Caco-2 (cell line): ENCODE data around the gene AGPAT3. TPM values are rescaled to one million over a fixed set of nuclear protein-coding genes. Genes with fewer than 3 reads are reported as not detected.

Source experiments
- BruUV-seq: library from RNA; stranded (reverse); fragments of 400-500 nt; replicated peaks from 2 replicates; lab custom pipeline; 2021; lab: Mats Ljungman, UMichigan
- CTCF ChIA-PET: fragments of 300-600 bp; sonication (Branson Sonifier 250); formaldehyde crosslinking; loops from one replicate; lab custom pipeline; 2022; ENCODE audit warnings: antibody characterized with exemption; lab: Charles Lee
- POLR2A ChIA-PET: fragments of 300-600 bp; sonication (Branson Sonifier 250); formaldehyde crosslinking; loops from one replicate; lab custom pipeline; 2022; ENCODE audit warnings: antibody characterized with exemption; lab: Charles Lee
- DNase-seq, 2 experiments: peaks; one replicate each; pipeline versions ENCODE4 v3.0.0 to v3.0.0-alpha.2; 2020 to 2022
- H3K27me3 ChIP-seq: replicated peaks from 2 replicates; pipeline ENCODE4 v1.6.0; 2011; ENCODE audit warnings: low read length; ENCODE audit not compliant: control insufficient read depth, insufficient read depth
- H3K36me3 ChIP-seq: 2 replicates; pipeline ENCODE4 v1.5.1; 2011; ENCODE audit warnings: low read length; ENCODE audit not compliant: control insufficient read depth, insufficient read depth
- H3K4me1 ChIP-seq: fragments of 250-450 bp; sonication (Bioruptor Pico); 2 replicates; pipeline ENCODE4 v1.5.1; 2020; ENCODE audit warnings: mild to moderate bottlenecking
- H3K4me3 ChIP-seq: 2 replicates; pipeline ENCODE4 v1.5.1; 2011; ENCODE audit warnings: low read depth, mild to moderate bottlenecking, control low read depth, low read length
- H3K9me3 ChIP-seq: fragments of 250-450 bp; sonication (Bioruptor Pico); 2 replicates; pipeline ENCODE4 v1.5.1; 2020; ENCODE audit warnings: mild to moderate bottlenecking, moderate library complexity
- H3K27ac Mint-ChIP-seq: one replicate; pipeline ENCODE4 v1.8.0; 2022; ENCODE audit warnings: mixed read lengths; ENCODE audit not compliant: unreplicated experiment
- H3K27me3 Mint-ChIP-seq: one replicate; pipeline ENCODE4 v1.8.0; 2022; ENCODE audit warnings: mixed read lengths; ENCODE audit not compliant: insufficient read depth, unreplicated experiment
- H3K36me3 Mint-ChIP-seq: one replicate; pipeline ENCODE4 v1.8.0; 2022; ENCODE audit warnings: mild to moderate bottlenecking, mixed read lengths; ENCODE audit not compliant: insufficient read depth, unreplicated experiment
- H3K4me1 Mint-ChIP-seq: one replicate; pipeline ENCODE4 v1.8.0; 2022; ENCODE audit warnings: low read depth, mixed read lengths; ENCODE audit not compliant: unreplicated experiment
- H3K4me3 Mint-ChIP-seq: one replicate; pipeline ENCODE4 v1.8.0; 2022; ENCODE audit warnings: mild to moderate bottlenecking, moderate library complexity, mixed read lengths; ENCODE audit not compliant: unreplicated experiment
- H3K9me3 Mint-ChIP-seq: one replicate; pipeline ENCODE4 v1.8.0; 2022; ENCODE audit warnings: mixed read lengths; ENCODE audit not compliant: unreplicated experiment
- CTCF ChIP-seq, 2 experiments: fragments of 200-600 bp in 1 of 2; IDR thresholded peaks; 1 replicate in 1 of 2; 2 replicates in 1 of 2; pipeline versions ENCODE4 v1.5.1 to v1.8.0; 2011 to 2022; ENCODE audit warnings: antibody characterized with exemption in 1 of 2, control low read depth in 1 of 2, inconsistent platforms in 1 of 2, low read depth in 1 of 2, low read length in 1 of 2, mild to moderate bottlenecking in 1 of 2, moderate library complexity in 1 of 2; ENCODE audit not compliant: insufficient read depth in 1 of 2, severe bottlenecking in 1 of 2, unreplicated experiment in 1 of 2
- intact Hi-C: fragments of 100-400 bp; cut with micrococcal nuclease; formaldehyde crosslinking; loops from one replicate; pipeline ENCODE4 v1.10.0; 2022; ENCODE audit not compliant: unreplicated experiment
- total RNA-seq: library from RNA; stranded (reverse); gene quantifications from 2 replicates; pipeline ENCODE4 v1.2.3, GENCODE V29; 2022

The AGPAT3 gene
- total RNA-seq, 1 experiment from 2014 or later: 61.8 TPM

- H3K27me3 ChIP-seq: no peaks in the 10 kb centered on the region
- Mint-ChIP-seq H3K27me3 (no peaks in the 10 kb centered on the region), H3K27ac (no peak overlapping the region), H3K36me3 (no peaks in the 10 kb centered on the region), H3K4me1 (no peaks in the 10 kb centered on the region), H3K4me3 (no peak overlapping the region), H3K9me3 (no peaks in the 10 kb centered on the region)
- DNase-seq: no peak
- BruUV-seq: no TSS peak
- CTCF ChIA-PET: no interaction called here
- no peaks in the 10 kb centered on the region for H3K36me3 ChIP-seq
- no peaks in the 10 kb centered on the region for H3K4me1 ChIP-seq
- no peak for TF ChIP-seq CTCF (IDR thresholded peaks at IDR 0.05; ENCODE audit: insufficient read depth in 1 of 2, low read depth in 1 of 2, low read length in 1 of 2, severe bottlenecking in 1 of 2, unreplicated experiment in 1 of 2)
- H3K4me3 ChIP-seq: no peak overlapping the region
- intact Hi-C loops: no loop called here
- H3K9me3 ChIP-seq: no peaks in the 10 kb centered on the region
- POLR2A ChIA-PET: no interaction called here
Observed at GRCh38 chr21:43827015-43827611, 37.9 kb upstream of the AGPAT3 start.

- ChIA-PET CTCF (no interaction called here), POLR2A (interaction anchor here (0.7 kb wide), 1 partner anchor 76 kb away, joined by 4 read pairs; no protein-coding TSS in a partner anchor)
- H3K27me3 ChIP-seq: no peaks in the 10 kb centered on the region
- no TSS peak for BruUV-seq
- no peak for TF ChIP-seq CTCF (IDR thresholded peaks at IDR 0.05; ENCODE audit: insufficient read depth in 1 of 2, low read depth in 1 of 2, low read length in 1 of 2, severe bottlenecking in 1 of 2, unreplicated experiment in 1 of 2)
- Mint-ChIP-seq H3K9me3 (no peaks in the 10 kb centered on the region), H3K4me1 (no peaks in the 10 kb centered on the region), H3K27ac (no peak overlapping the region), H3K36me3 (no peaks in the 10 kb centered on the region), H3K27me3 (no peaks in the 10 kb centered on the region), H3K4me3 (no peak overlapping the region)
- no peak for DNase-seq
- no peaks in the 10 kb centered on the region for H3K4me1 ChIP-seq
- H3K4me3 ChIP-seq: no peak overlapping the region
- H3K9me3 ChIP-seq: no peaks in the 10 kb centered on the region; the same call in 1 of the 2 replicates
- intact Hi-C loops: no loop called here
- H3K36me3 ChIP-seq: no peaks in the 10 kb centered on the region
Observed at GRCh38 chr21:43829161-43829560, 35.9 kb upstream of the AGPAT3 start.

- H3K4me3 ChIP-seq: no peak overlapping the region
- intact Hi-C loops: no loop called here
- no peaks in the 10 kb centered on the region for H3K36me3 ChIP-seq
Observed at GRCh38 chr21:43829575-43830119, 35.4 kb upstream of the AGPAT3 start.

More at GRCh38 chr21:43829575-43830119, 35.4 kb upstream of the AGPAT3 start:
- Mint-ChIP-seq H3K4me1 (no peaks in the 10 kb centered on the region), H3K36me3 (no peaks in the 10 kb centered on the region), H3K27ac (no peak overlapping the region), H3K9me3 (no peaks in the 10 kb centered on the region), H3K27me3 (no peaks in the 10 kb centered on the region), H3K4me3 (no peak overlapping the region)
- Histone ChIP-seq H3K4me1 (no peaks in the 10 kb centered on the region), H3K9me3 (no peaks in the 10 kb centered on the region; the same call in 1 of the 2 replicates), H3K27me3 (no peaks in the 10 kb centered on the region)
- no TSS peak for BruUV-seq
- no peak for TF ChIP-seq CTCF (IDR thresholded peaks at IDR 0.05; ENCODE audit: insufficient read depth in 1 of 2, low read depth in 1 of 2, low read length in 1 of 2, severe bottlenecking in 1 of 2, unreplicated experiment in 1 of 2)
- POLR2A ChIA-PET: no interaction called here
- CTCF ChIA-PET: no interaction called here
- no peak for DNase-seq
